Esophagus muscularis mucosa (tissue), 4 donors: ENCODE measurements around the gene KIRREL3. TPM values are rescaled to one million over a fixed set of nuclear protein-coding genes. Genes with fewer than 3 reads are reported as not detected.

Experiments
- DNase-seq: peaks from one replicate; pipeline ENCODE4 v3.0.0-alpha.2; 2017; ENCODE audit errors: extremely low spot score
- H3K27ac ChIP-seq, 4 donors: fragments of 200-600 bp; sonication (generic); replicated peaks in 1 of 4; 1 replicate in 3 of 4; 2 replicates in 1 of 4; pipeline ENCODE4 v1.5.1; 2016 to 2019; ENCODE audit warnings: mild to moderate bottlenecking in 1 of 4
- H3K27me3 ChIP-seq, 4 donors: fragments of 200-600 bp; sonication (generic); one replicate each; pipeline versions ENCODE4 v1.5.1 to v1.6.0; 2016 to 2019
- H3K36me3 ChIP-seq, 4 donors: fragments of 200-600 bp; sonication (generic); one replicate each; pipeline ENCODE4 v1.5.1; 2016 to 2019
- H3K4me1 ChIP-seq, 4 donors: fragments of 200-600 bp; sonication (generic); one replicate each; pipeline ENCODE4 v1.5.1; 2016 to 2019
- H3K4me3 ChIP-seq, 4 donors: fragments of 200-600 bp; sonication (generic); 1 replicate in 2 of 4; 2 replicates in 2 of 4; pipeline ENCODE4 v1.5.1; 2016 to 2019; ENCODE audit warnings: mild to moderate bottlenecking in 4 of 4, moderate library complexity in 1 of 4
- H3K9me3 ChIP-seq, 4 donors: fragments of 200-600 bp; sonication (generic); 1 replicate in 3 of 4; 2 replicates in 1 of 4; pipeline ENCODE4 v1.5.1; 2016 to 2019
- CTCF ChIP-seq, 3 experiments: fragments of 200-600 bp in 2 of 3; fragments of 450-650 bp in 1 of 3; sonication (generic) in 2 of 3; IDR thresholded peaks; one replicate each; pipeline ENCODE4 v1.5.1; 2017 to 2019; ENCODE audit warnings: antibody characterized with exemption in 3 of 3, mild to moderate bottlenecking in 2 of 3, moderate library complexity in 1 of 3
- EP300 ChIP-seq: sonication (generic); formaldehyde crosslinking; IDR thresholded peaks from one replicate; pipeline ENCODE4 v1.6.1; 2017; ENCODE audit warnings: antibody characterized with exemption
- POLR2A ChIP-seq: fragments of 450-650 bp; IDR thresholded peaks from one replicate; pipeline ENCODE4 v1.6.1; 2017; ENCODE audit warnings: antibody characterized with exemption, moderate library complexity, mild to moderate bottlenecking, low read depth
- POLR2AphosphoS5 ChIP-seq, 2 donors: sonication (generic); formaldehyde crosslinking; IDR thresholded peaks; one replicate each; pipeline ENCODE4 v1.6.1; 2017; ENCODE audit warnings: antibody characterized with exemption in 2 of 2
- WGBS: methylation state at CpG from one replicate; pipeline ENCODE4 v1.1.5; 2018; 5-methylcytosine and 5-hydroxymethylcytosine counted together
- intact Hi-C: fragments of 100-400 bp; cut with DNase I; formaldehyde crosslinking; loops from one replicate; pipeline ENCODE4 v1.15.1; 2023
- total RNA-seq, 4 donors: library from RNA; depleted of rRNA; stranded (reverse); fragments of >200 nt; gene quantifications; one replicate each; pipeline versions ENCODE4 v1.1.0 to v1.2.1, GENCODE V29; 2016

KIRREL3 gene
- total RNA-seq, 4 donors from 2014 or later, result 1.7 to 6.5 (median 3.1) TPM

GRCh38 chr11:126394036-126394435 lies 606.5 kb downstream of the KIRREL3 start:
- intact Hi-C loops, result no loop called here
- H3K4me3 ChIP-seq, result no peak overlapping the region
- H3K9me3 ChIP-seq, result no peaks in the 10 kb centered on the region
- H3K4me1 ChIP-seq, result peaks cover 32 to 52% (median 42%) of the 10 kb centered on the region in 4 donors
- DNase-seq, result no peak
- no peak for TF ChIP-seq POLR2A
- no peak for TF ChIP-seq POLR2AphosphoS5 (IDR thresholded peaks at IDR 0.05)
- TF ChIP-seq EP300, result no peak
- TF ChIP-seq CTCF (IDR thresholded peaks at IDR 0.05), result no peak
- peak overlapping the region; percentile 0 to 38 (median 24) for H3K27ac ChIP-seq
- H3K36me3 ChIP-seq, result no peaks in the 10 kb centered on the region
- 92% methylated on average over 3 of the region's 3 CpGs for WGBS
- H3K27me3 ChIP-seq, result no peaks in the 10 kb centered on the region

GRCh38 chr11:126393143-126393542 lies 607.4 kb downstream of the KIRREL3 start:
- Histone ChIP-seq H3K27me3 (no peaks in the 10 kb centered on the region), H3K4me1 (peaks cover 32 to 52% (median 45%) of the 10 kb centered on the region in 4 donors), H3K4me3 (no peak overlapping the region), H3K9me3 (no peaks in the 10 kb centered on the region), H3K27ac (peak overlapping the region in 3 of 4 donors; percentile 1 to 30 (median 7)), H3K36me3 (no peaks in the 10 kb centered on the region)
- intact Hi-C loops, result no loop called here
- 88% methylated on average over 5 of the region's 5 CpGs for WGBS
- DNase-seq, result no peak
- TF ChIP-seq POLR2AphosphoS5 (IDR thresholded peaks at IDR 0.05), result no peak
- no peak for TF ChIP-seq EP300
- no peak for TF ChIP-seq CTCF (IDR thresholded peaks at IDR 0.05)
- TF ChIP-seq POLR2A, result no peak

- Histone ChIP-seq H3K27me3 (no peaks in the 10 kb centered on the region), H3K4me1 (peaks cover 32 to 52% (median 50%) of the 10 kb centered on the region in 4 donors), H3K27ac (peak overlapping the region in 2 of 4 donors; percentile 1 to 30), H3K36me3 (no peaks in the 10 kb centered on the region), H3K4me3 (no peak overlapping the region), H3K9me3 (no peaks in the 10 kb centered on the region)
- intact Hi-C loops, result no loop called here
- WGBS, result 40% methylated on average over 4 of the region's 4 CpGs
- DNase-seq, result no peak
- TF ChIP-seq CTCF (IDR thresholded peaks at IDR 0.05) (no peak), POLR2AphosphoS5 (IDR thresholded peaks at IDR 0.05) (no peak), POLR2A (no peak), EP300 (no peak)
Measured at GRCh38 chr11:126392633-126393013, 607.9 kb downstream of the KIRREL3 start.

- TF ChIP-seq POLR2A (no peak), CTCF (IDR thresholded peaks at IDR 0.05) (peak in 2 of 3 experiments; percentile 5 to 18)
- Histone ChIP-seq H3K4me3 (no peak overlapping the region), H3K4me1 (peaks cover 32 to 56% (median 55%) of the 10 kb centered on the region in 4 donors), H3K27me3 (no peaks in the 10 kb centered on the region), H3K9me3 (no peaks in the 10 kb centered on the region), H3K27ac (peak overlapping the region in 1 of 4 donors; percentile 38), H3K36me3 (no peaks in the 10 kb centered on the region)
- DNase-seq, result no peak
- 60% methylated on average over 8 of the region's 8 CpGs for WGBS
- intact Hi-C loops, result no loop called here
Measured at GRCh38 chr11:126391970-126392632, 608.5 kb downstream of the KIRREL3 start.
